Measurements from ENCODE around the gene KMT2E. TPM values are rescaled to one million over a fixed set of nuclear protein-coding genes. Genes with fewer than 3 reads are reported as not detected.

KMT2E gene
- total RNA-seq, 1 experiment from 2014 or later: 68.1 TPM

- no peak for DNase-seq
- Histone ChIP-seq H3K9me2 (ENCODE audit: insufficient read depth) (no peaks in the 10 kb centered on the region), H4K20me1 (ENCODE audit: insufficient read depth) (no peaks in the 10 kb centered on the region), H3F3A (ENCODE audit: insufficient read depth, low read depth) (no peaks in the 10 kb centered on the region), H3K79me2 (ENCODE audit: low read depth) (no peaks in the 10 kb centered on the region), H3K4me3 (no peak overlapping the region), H3K36me3 (ENCODE audit: low read depth) (no peaks in the 10 kb centered on the region), H3K27ac (no peak overlapping the region), H3K9me3 (ENCODE audit: insufficient read depth, low read depth) (no peaks in the 10 kb centered on the region), H3K4me1 (replicated peaks; ENCODE audit: insufficient read depth) (no peaks in the 10 kb centered on the region), H3K4me2 (no peak overlapping the region), H3K27me3 (ENCODE audit: insufficient read depth, low read depth) (no peaks in the 10 kb centered on the region), H2AFZ (no peak overlapping the region)
- ChIA-PET CTCF (no interaction called here), POLR2A (ENCODE audit: unreplicated experiment) (no interaction called here)
- TF ChIP-seq, protein P1, sequence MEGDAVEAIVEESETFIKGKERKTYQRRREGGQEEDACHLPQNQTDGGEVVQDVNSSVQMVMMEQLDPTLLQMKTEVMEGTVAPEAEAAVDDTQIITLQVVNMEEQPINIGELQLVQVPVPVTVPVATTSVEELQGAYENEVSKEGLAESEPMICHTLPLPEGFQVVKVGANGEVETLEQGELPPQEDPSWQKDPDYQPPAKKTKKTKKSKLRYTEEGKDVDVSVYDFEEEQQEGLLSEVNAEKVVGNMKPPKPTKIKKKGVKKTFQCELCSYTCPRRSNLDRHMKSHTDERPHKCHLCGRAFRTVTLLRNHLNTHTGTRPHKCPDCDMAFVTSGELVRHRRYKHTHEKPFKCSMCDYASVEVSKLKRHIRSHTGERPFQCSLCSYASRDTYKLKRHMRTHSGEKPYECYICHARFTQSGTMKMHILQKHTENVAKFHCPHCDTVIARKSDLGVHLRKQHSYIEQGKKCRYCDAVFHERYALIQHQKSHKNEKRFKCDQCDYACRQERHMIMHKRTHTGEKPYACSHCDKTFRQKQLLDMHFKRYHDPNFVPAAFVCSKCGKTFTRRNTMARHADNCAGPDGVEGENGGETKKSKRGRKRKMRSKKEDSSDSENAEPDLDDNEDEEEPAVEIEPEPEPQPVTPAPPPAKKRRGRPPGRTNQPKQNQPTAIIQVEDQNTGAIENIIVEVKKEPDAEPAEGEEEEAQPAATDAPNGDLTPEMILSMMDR (conservative IDR thresholded peaks at IDR 0.05): no peak
- no peak for TF ChIP-seq EZH2 (IDR thresholded peaks at IDR 0.05; ENCODE audit: low read depth)
- intact Hi-C loops (cut with micrococcal nuclease; ENCODE audit: unreplicated experiment): loop anchor here (10.0 kb wide), 1 partner anchor 185 kb away; no protein-coding TSS in a partner anchor
- no TSS peak for BruUV-seq (replicated peaks)
These were observed 116.0 kb downstream of the KMT2E start for GRCh38 chr7:105130048-105130447.

- no peaks in the 10 kb centered on the region for H3K27me3 ChIP-seq (ENCODE audit: insufficient read depth, low read depth)
- H4K20me1 ChIP-seq (ENCODE audit: insufficient read depth): no peaks in the 10 kb centered on the region
- no peaks in the 10 kb centered on the region for H3K79me2 ChIP-seq (ENCODE audit: low read depth)
- H3K9me2 ChIP-seq (ENCODE audit: insufficient read depth): no peaks in the 10 kb centered on the region
- no peaks in the 10 kb centered on the region for H3K9me3 ChIP-seq (ENCODE audit: insufficient read depth, low read depth)
- no peaks in the 10 kb centered on the region for H3F3A ChIP-seq (ENCODE audit: insufficient read depth, low read depth)
- H3K4me2 ChIP-seq: no peak overlapping the region
- intact Hi-C loops (cut with micrococcal nuclease; ENCODE audit: unreplicated experiment): loop anchor here (10.0 kb wide), 1 partner anchor 184 kb away; no protein-coding TSS in a partner anchor
- no peak overlapping the region for H3K4me3 ChIP-seq
- CTCF ChIA-PET: no interaction called here
- no peak overlapping the region for H3K27ac ChIP-seq
- no peak overlapping the region for H2AFZ ChIP-seq
- no peaks in the 10 kb centered on the region for H3K36me3 ChIP-seq (ENCODE audit: low read depth)
- H3K4me1 ChIP-seq (replicated peaks; ENCODE audit: insufficient read depth): 0 out of 2 replicates have a peak, but pooled peaks cover under 1% of the 10 kb centered on the region
- no peak for DNase-seq
- no TSS peak for BruUV-seq (replicated peaks)
- TF ChIP-seq, protein P1 (conservative IDR thresholded peaks at IDR 0.05): no peak
- TF ChIP-seq EZH2 (IDR thresholded peaks at IDR 0.05; ENCODE audit: low read depth): no peak
- POLR2A ChIA-PET (ENCODE audit: unreplicated experiment): interaction anchor here (0.6 kb wide), 1 partner anchor 146 kb away, joined by 5 read pairs; no protein-coding TSS in a partner anchor
These were observed 116.6 kb downstream of the KMT2E start for GRCh38 chr7:105130580-105130979.

- no peaks in the 10 kb centered on the region for H3K79me2 ChIP-seq (ENCODE audit: low read depth)
- POLR2A ChIA-PET (ENCODE audit: unreplicated experiment): interaction anchor here (0.6 kb wide), 1 partner anchor 146 kb away, joined by 5 read pairs; no protein-coding TSS in a partner anchor
These were observed 117.1 kb downstream of the KMT2E start for GRCh38 chr7:105131033-105131656.

More at GRCh38 chr7:105131033-105131656, 117.1 kb downstream of the KMT2E start:
- TF ChIP-seq EZH2 (IDR thresholded peaks at IDR 0.05; ENCODE audit: low read depth): no peak
- TF ChIP-seq, protein P1 (conservative IDR thresholded peaks at IDR 0.05): no peak
- Histone ChIP-seq H3K27ac (no peak overlapping the region), H3F3A (ENCODE audit: insufficient read depth, low read depth) (no peaks in the 10 kb centered on the region), H2AFZ (no peak overlapping the region), H3K9me3 (ENCODE audit: insufficient read depth, low read depth) (no peaks in the 10 kb centered on the region), H3K4me1 (replicated peaks; ENCODE audit: insufficient read depth) (peaks cover 7% of the 10 kb centered on the region), H3K9me2 (ENCODE audit: insufficient read depth) (no peaks in the 10 kb centered on the region), H3K36me3 (ENCODE audit: low read depth) (no peaks in the 10 kb centered on the region), H3K27me3 (ENCODE audit: insufficient read depth, low read depth) (no peaks in the 10 kb centered on the region), H3K4me2 (no peak overlapping the region), H3K4me3 (no peak overlapping the region), H4K20me1 (ENCODE audit: insufficient read depth) (no peaks in the 10 kb centered on the region)
- intact Hi-C loops (cut with micrococcal nuclease; ENCODE audit: unreplicated experiment): loop anchor here (10.0 kb wide), 1 partner anchor 184 kb away; no protein-coding TSS in a partner anchor
- CTCF ChIA-PET: no interaction called here
- DNase-seq: no peak
- BruUV-seq (replicated peaks): no TSS peak

Measured in PC-9 (cell line).